Right ventricle myocardium superior (tissue), 1 donor: Measurements from ENCODE around the gene SYT15. TPM values are rescaled to one million over a fixed set of nuclear protein-coding genes. Genes with fewer than 3 reads are reported as not detected.
"Not testable (repeated sequence)": the region's sequence is repeated elsewhere in the genome, so short reads cannot be mapped to it uniquely, and the experiment has no call there.

Source experiments
- ATAC-seq: fragments of 200-7000 bp; cut with Tn5 transposase; one replicate; pipeline ENCODE4 v1.9.1; 2020; ENCODE audit warnings: mild to moderate bottlenecking; ENCODE audit not compliant: poor library complexity
- DNase-seq: peaks from one replicate; pipeline ENCODE4 v3.0.0-alpha.2; 2020
- intact Hi-C: fragments of 100-400 bp; cut with DNase I; formaldehyde crosslinking; loops from one replicate; pipeline ENCODE4 v1.11.2; 2022
- total RNA-seq: library from RNA; stranded (reverse); fragmentation: NEBNext Ultra II Directional; extraction: Animal tissue kit (Norgen Biotek cat#: 25700); gene quantifications from one replicate; pipeline ENCODE4 v1.2.1, GENCODE V29; 2021
- donor health status: DM: no; HTN: yes; CAD: no; lungs with severe emphysema.

Gene SYT15
- total RNA-seq, 1 donor from 2014 or later, result 2.7 TPM

DNA sequence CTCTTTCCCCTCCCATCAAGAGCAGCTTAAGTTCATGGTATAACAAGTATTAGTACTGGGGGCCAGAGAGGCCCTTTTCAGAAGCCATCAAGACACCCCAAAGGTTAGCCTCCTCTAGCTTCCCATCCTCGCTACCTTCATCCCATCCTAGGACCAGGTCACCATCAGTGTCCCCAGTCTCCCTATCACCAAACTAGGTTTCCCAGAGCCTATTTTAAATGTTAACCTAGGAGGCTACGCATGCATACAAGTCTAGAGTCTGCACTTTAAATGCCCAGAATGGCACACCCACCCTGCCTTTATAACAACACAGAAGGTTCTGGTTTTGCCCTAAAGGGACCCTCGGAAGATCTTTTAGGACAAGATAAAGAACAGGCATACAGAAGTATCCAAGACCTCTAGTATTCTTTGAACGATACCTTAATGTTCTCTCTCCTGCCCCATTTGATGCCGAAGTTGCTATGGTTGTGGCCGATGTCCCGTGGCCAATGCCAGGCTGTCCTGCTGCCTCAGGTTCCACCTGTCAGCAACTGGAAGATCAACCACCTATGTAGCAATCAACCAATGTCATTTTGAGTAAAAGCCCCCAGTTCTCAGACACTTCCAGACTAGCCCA is 24.7 kb upstream of the SYT15 start:
- intact Hi-C loops, result no loop called here
- ATAC-seq, result no peak
- peak; percentile 29 for DNase-seq

DNA sequence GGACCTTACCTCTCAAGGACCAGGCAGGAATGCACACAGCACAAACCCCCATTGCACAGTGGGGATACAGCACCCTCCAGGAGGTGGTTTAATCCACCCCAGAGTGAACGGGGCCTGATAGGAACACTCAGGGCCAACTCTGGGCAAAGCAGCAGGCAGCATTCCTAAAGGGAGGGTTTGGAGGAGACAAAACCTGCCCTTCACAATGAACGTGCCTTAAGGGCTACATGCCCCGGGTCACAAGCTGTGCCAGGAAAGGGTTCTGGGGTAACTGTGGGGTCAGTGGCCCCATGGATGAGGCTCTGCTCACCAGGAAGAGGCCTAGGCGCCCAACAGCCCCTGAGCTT is 23.6 kb upstream of the SYT15 start:
- no peak for ATAC-seq
- no peak for DNase-seq
- intact Hi-C loops, result no loop called here

DNA sequence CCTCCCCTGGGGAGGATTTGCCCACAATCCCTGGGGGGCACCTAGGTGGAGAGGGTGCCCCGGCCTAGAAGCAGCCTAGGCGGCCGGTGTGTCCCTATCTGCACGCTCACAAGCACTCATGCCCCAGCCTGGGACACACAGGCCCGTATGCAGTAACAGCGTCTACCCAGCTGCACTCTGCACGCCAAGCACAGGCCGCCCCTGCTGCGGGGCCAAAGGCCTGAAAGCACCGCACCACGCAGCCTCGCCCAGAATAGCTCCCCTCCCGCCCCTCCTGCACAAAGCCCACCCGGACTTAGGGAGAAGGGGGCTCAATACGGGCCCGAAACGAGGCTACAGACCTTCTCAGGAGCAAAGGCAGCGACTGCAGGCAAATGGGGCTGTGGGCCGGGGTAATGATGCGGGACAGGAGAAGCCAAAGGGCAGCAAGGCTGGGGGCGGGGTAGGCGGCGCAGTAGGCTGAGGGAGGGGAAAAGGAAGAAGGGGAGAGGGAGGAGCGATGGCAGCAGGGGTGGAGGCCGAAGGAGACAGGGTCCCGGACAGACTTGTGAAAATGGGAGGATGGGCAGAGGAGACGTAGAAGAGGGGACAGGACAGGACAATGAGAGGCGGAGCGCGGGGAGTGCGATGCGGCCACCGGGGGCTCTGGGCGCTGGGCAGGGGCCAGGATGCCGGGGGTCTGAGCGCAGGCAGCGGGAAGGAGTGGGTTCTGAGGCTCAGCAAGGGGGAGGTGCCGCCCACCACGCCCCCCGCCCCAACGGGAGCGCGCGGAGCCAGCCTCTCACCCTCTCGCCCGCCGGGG is 23.0 kb upstream of the SYT15 start:
- DNase-seq (peak; percentile 52), ATAC-seq (no peak)
- intact Hi-C loops, result no loop called here

DNA sequence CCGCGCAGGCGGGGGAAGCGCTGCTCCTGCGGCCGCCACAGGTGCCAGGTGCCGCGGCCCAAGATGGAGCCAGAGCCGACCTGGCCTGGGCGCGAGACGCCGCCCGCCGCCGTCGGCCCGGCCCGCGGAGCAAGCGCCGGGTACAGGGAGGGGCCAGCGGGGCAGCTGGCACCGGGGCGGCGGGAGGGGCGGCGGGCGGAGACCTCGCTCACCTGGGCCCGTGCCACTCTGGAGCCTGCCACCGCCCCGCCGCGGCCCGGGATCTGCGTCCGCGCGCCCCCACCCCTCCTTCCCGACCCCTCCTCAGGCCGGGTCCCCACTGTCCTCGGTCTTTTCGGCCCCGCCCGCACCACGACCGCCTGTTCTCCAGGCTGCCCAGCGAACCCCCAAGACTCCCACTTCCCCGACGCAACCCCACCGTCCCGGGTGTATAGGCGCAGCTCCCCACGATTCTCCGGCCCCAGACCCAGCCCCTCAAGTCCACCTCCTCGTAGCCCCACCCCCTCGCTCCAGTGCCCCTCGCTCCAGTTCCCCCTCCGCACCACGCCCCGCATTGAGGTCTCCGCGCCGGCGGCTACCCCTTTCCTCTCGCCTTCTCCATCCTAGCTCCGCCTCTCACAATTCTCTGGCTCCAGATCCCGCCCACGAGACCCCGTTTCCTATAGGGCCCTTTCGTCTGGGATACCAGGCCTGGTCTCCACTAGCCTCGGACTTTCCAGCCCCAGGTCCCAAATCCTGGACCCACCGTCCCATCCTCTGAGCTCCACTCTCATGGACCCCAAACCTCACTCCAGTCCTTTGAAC is 22.2 kb upstream of the SYT15 start, which contains the start of gene GPRIN2:
Gene GPRIN2, minus strand, starts transcription at position 144 of the 804 bp plus-strand sequence. CDS start 5,922 bp downstream, outside the sequence.
- intact Hi-C loops, result no loop called here
- DNase-seq, result peak; percentile 47
- peak; percentile 4 for ATAC-seq

DNA sequence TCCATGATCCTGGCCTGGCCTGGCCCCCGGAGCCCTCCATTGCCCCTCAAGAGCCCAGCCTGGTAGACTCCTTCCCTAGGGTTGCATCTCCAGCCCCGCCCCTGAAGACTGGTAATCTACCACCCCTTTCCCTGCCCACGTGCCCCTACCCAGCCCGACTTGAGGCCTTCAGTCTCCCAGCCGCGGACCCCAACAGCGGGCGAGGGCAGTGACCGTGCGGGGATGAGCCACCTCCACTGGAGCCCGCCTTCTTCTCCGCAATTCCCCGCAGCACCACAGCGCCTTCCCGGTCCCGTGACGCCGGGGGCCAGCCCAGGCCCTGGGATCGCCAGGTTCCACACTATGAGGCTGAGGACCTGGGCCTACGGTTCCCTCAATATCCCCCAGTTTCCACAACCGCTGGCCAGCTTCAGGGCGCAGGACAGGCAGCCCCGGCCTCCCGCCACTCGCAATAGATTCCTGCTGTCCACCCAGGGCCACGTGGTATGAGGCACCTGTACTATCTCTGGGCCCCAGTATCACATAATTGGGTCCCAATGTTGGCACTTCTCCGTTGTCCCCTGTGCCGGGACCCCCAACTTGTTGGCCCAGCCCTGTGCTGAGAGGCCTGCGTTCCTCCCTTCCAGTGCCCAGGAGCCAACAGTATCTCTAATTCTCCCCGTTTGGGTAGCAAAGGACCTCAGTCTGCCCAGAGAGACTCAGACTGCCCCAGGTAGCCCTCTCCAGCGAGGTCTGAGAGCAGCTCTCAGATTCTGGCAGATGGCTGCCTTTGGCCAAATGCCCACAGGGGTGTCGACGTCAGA is 21.4 kb upstream of the SYT15 start:
- ATAC-seq, result no peak
- peak; percentile 50 for DNase-seq
- intact Hi-C loops, result no loop called here

DNA sequence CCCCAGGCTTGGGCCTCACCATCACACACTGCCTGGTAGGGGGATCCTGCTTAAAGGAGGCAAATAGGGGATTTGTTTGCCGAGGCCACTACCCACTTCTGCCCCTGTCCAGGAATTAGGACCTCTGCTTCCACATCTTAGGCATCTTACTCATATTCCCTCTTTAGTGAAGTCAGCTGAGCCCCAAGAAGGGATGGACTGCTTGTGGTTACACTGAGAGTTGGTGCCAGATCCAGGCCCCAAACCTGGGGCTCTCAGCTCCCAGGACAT is 20.9 kb upstream of the SYT15 start:
- ATAC-seq (no peak), DNase-seq (no peak)
- intact Hi-C loops, result no loop called here

DNA sequence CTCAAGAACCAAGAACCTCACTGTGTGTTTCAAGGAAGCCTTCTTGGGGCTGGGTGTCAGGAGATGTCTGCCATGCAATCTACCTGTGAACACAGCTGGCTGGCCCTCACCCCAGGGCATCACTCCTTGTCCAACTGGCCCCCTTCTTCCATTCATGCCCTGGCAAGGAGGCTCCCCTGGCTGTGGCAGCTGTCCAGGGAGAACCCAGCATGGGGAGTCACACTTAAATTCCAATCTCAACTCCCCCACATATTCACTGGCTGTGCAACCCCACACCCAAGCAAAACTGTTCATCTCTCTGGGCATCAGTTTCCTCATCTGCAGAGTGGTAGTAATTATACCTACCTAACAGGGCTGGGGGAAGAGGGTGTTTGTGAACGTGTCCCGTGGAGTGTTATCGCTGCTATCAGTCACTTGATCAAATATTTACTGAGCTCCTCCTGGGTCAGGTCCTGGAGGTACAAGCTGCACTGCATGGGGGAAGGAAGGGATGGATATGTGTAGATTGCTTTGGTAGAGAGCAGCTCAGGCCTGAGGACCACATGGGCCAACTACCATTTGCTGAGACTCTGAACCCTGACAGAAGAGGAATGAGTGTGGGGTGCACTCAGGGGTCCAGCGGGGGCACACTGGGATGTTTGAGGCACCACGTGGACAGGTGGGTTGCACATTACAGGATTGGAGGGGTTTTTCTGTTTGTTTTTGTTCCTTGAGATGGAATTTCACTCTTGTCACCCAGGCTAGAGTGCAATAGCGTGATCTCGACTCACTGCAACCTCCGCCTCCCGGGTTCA is 20.3 kb upstream of the SYT15 start:
- ATAC-seq (no peak), DNase-seq (peak; percentile 39)
- intact Hi-C loops, result no loop called here

DNA sequence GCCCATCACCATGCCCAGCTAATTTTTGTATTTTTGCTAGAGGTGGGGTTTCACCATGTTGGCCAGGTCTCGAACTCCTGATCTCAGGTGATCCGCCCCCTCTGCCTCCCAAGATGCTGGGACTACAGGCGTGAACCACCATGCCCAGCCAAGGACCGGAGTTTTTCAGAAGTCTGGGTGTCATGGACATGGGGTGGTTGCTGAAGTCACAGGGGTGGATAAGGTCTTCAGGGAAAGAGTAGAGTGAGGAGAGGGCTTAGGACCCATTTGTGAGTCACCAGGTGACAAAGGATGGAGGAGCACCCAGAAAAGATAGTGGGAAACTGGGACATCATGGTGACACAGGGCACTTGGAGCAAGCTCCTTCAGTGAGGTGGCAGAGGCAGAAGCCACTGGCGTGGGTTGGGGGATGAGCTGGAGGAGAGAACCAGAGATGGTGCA is 19.7 kb upstream of the SYT15 start:
- intact Hi-C loops, result no loop called here
- DNase-seq (no peak), ATAC-seq (no peak)

DNA sequence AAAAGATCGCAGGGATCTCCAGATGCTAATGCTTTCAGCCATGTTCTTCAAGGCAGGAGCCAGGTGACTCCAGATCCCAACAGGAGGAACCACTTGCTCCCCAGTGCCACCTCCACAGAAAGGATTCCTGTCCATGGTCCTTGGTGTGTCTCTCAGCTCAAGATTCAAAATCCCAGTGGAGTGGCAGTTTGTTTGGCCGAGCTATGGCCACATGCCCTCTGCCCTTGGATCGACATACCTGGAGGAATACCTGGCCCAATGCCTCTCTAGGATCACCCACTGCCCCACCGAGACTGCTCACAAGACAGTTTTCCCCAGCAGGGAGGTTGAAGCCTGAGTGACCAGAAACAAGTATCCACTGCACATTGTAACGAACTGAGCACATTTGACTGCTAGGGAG is 18.5 kb upstream of the SYT15 start:
- ATAC-seq (no peak), DNase-seq (no peak)
- intact Hi-C loops, result no loop called here

DNA sequence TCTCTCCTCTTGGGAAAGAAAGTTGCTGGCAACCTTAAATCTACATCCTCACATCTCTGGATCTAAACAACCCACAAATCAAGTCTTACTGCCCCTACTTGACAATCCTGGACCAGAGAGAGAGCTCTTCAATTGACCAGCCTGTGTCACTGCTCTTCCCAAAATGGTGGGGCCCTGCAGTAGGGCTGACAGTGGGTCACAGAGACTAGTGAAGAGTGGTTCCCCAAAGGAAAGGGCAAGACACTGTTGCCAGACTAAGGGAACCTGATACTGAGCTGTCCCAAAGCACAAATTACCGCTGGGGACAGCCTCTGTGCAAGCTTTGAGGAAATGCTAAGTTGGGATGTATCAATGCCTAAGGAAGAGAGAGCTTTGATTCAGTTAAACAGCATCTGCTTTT is 18.0 kb upstream of the SYT15 start:
- DNase-seq (peak; percentile 22), ATAC-seq (no peak)
- intact Hi-C loops, result no loop called here

DNA sequence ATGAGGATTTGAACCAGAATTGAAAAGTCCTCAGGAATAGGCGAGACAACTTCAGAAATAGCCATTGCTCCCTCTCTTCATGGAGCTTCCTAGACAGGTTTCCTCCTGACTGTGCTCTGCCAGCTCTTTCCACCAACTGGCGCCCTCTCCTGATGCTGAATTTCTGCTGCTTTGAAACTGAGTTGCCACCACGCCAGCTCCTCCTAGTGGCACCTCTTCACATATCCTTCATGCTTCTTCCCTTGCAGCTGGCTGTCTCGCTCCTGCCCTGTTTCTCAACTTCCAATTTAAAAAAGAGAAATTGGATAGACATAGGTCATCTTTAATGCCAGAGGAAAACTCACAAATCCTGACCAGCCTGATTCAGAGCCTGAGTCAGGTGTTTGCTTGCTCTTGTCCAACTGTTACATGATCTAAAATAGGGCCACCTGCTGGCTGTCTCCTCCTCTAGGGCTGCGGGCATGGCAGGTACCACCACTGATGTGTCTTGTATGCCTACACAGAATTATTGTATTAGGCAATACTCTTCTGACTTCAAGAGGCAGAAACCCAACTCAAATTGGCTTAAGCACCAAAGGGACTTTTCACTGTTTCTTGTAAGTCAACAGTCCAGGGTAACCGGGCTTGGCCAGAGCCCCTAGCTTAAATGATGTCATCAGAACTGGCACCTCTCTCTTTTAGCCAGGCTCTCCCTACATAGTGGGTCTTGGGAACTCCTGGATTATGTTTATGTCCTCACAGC is 13.2 kb upstream of the SYT15 start:
- peak; percentile 71 for DNase-seq
- intact Hi-C loops, result not testable (repeated sequence)
- peak; percentile 96 for ATAC-seq

DNA sequence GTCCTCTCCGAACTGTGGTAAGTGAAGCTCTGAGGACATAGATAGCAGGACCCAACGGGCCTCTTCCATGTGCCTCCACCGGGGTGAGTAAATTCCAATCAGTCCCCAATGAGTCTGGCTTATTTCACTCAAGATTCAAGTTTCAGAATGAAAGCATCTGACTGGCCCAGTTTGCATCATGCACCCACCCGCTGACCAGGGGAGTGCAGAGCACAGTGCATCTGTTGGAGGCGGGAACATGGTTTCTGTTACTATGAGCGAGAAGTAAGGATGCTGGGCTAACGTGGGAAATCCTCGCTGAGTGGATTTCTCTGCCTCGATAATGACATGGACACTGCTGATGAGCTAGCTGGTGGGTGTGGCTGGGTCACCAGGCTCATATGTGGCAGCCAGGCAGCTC is 11.8 kb upstream of the SYT15 start:
- DNase-seq, intact Hi-C loops, ATAC-seq: not testable (repeated sequence)

DNA sequence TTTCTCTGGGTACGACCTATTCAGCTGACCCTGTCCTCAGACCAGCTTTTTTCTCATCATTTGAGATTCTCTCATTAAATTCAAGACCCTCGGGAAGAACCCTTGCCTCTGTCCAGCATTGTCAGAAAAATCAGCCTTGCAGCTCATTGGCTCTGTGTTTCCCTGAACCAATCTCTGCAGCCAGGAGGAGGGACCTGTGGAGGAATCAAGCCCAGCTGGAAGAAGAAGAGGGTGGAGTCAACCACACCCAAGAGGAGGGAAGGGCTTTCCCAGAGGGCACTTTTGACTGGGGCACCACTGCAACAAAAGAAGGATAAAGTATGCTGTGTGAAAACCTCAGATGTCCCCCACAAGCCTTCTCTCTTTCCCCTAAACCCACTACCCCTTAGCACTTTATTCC is 8.3 kb upstream of the SYT15 start:
- DNase-seq, ATAC-seq, intact Hi-C loops: not testable (repeated sequence)

DNA sequence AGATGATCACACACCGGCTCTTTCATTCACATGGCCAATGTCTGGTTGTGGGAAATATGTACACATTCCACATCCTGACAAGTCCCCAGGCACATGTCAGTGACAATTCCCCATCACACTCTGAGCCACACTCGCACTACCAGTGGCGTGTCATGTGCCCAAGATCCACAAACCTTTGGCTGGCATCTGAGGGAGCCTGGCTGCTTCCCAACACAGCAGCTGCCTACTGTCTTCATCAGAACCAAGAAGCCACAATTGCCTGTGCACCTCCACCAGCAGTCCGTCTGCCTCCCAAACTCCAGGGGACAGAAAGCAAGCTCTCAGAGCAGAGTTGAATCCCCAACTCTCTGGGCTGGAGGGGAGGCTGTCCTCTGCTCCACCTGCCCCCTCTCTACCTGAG is 6.2 kb upstream of the SYT15 start:
- intact Hi-C loops, result not testable (repeated sequence)
- ATAC-seq, result peak; percentile 80
- DNase-seq, result peak; percentile 75

DNA sequence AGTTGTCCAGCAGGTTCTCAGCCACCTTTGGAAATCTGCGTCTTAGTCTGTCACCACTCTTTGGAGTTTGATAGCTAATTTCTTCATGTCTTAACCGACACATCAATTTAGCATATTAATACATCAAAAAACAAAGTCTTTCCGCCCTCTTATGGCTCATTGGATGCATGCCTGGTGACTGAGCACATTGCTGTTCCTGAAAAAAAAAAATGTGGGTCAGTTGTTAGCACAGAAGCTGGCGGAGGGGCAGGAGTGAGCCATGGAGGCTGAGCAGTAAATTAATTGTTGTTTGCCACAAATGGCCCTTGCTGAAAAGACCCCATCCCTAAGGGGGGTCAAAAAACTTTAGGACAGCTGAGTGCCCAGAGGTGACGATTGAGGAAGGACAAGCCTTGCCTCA is 5.6 kb upstream of the SYT15 start:
- ATAC-seq, DNase-seq, intact Hi-C loops: not testable (repeated sequence)

DNA sequence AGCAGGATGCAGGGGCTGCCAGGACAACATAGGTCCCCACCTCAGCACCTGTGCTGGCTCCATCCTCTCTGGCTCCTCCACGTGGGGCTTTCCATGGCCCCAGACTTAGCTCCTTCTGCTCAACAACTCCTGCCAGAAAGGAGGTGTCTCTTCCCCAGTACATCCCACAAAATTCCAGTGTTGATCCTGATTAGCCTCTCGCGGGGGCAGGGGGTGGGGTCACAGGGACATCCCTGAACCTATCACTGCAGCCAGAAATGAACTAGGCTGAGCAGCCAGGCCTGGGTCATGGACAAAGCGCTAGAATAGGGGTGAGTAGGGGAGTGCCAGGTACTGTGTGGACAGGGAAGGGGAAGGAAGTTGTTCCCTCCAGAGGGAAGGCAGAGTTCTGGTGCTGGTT is 5.0 kb upstream of the SYT15 start:
- intact Hi-C loops, ATAC-seq, DNase-seq: not testable (repeated sequence)

DNA sequence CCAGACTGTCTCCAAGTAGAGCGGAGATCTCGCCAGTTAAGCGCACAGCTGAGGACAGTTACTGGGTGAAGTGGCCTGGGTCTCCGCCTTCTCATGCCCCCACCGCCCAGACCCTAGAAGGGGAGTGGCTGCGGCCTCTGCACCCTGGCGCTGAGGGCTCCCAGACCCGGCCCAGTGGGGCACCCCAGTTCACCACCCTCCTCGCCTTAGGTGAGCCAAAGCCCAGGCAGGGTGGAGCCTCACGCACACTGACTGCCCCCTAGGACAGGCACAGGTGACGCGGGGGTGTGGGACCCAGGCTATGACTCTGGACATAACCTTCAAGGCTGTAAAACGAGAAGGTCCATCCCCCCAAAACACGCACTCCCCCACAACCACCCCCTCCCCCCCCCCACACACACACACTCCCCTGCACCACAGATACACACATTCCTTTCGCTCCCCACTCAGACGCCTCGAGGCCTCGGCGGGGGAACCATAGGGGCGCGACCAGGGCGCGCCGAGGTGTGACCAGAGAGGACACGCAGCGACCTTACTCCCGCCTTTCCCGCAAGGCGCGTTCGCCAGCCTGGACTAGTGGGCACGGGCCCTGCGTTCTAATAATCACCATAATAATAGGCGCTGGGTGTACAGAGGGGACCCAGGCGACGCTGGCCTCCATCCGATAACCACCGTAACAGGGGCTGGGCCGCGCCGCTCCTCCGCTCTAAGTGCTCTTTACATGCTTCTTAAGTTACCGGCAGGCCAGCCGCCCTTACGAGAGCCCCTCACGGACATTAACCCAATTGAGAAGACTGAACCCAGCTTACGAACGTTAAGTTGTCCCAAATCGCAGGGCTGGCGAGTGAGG is 1.1 kb upstream of the SYT15 start:
- DNase-seq, ATAC-seq, intact Hi-C loops: not testable (repeated sequence)
